GM18505 (cell line): Measurements from ENCODE around the gene ZFP92.

Experiments used
- ATAC-seq: cut with Tn5 transposase; IDR thresholded peaks from one replicate; pipeline ENCODE4 v1.9.1; 2021; ENCODE audit not compliant: unreplicated experiment
- POLR2A ChIP-seq: IDR thresholded peaks from 4 replicates; pipeline ENCODE4 v1.6.1; 2011; ENCODE audit warnings: borderline replicate concordance; ENCODE audit not compliant: insufficient read depth, insufficient read length; ENCODE audit errors: extremely low read depth

Gene ZFP92

DNA sequence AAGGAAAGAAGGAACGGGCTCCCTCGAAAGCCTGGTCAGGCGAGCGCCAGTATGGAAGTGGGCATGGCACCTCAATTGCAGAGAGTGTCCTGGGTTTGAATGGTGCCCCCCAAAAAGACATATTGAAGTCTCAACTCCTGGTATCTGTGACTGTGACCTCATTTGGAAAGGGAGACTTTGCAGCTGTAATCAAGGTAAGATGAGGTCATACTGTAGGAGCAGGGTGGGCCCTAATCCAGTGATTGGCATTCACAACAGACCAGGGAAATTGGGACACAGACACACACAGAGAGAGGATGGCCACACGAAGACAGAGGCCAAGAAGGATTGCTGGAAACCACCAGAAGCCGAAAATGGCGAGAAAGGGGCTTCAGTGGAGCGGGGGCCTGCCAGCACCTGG lies 6.4 kb downstream of the ZFP92 start:
- ATAC-seq = no peak
- no peak for TF ChIP-seq POLR2A

DNA sequence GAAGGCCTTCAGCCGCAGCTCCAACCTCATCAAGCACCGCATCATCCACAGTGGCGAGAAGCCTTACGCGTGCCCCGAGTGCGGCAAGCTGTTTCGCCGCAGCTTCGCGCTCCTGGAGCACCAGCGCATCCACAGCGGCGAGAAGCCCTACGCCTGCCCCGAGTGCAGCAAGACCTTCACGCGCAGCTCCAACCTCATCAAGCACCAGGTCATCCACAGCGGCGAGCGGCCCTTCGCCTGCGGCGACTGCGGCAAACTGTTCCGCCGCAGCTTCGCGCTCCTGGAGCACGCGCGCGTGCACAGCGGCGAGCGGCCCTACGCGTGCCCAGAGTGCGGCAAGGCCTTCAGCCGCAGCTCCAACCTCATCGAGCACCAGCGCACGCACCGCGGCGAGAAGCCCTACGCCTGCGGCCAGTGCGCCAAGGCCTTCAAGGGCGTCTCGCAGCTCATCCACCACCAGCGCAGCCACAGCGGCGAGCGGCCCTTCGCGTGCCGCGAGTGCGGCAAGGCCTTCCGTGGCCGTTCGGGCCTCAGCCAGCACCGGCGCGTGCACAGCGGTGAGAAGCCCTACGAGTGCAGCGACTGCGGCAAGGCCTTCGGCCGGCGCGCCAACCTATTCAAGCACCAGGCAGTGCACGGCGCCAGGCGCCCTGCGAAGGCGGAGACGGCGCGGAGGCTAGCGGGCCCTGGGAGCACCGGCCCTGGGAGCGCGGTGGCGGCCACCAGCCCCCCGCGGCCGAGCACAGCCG lies 9.8 kb downstream of the ZFP92 start:
- ATAC-seq = no peak
- no peak for TF ChIP-seq POLR2A

DNA sequence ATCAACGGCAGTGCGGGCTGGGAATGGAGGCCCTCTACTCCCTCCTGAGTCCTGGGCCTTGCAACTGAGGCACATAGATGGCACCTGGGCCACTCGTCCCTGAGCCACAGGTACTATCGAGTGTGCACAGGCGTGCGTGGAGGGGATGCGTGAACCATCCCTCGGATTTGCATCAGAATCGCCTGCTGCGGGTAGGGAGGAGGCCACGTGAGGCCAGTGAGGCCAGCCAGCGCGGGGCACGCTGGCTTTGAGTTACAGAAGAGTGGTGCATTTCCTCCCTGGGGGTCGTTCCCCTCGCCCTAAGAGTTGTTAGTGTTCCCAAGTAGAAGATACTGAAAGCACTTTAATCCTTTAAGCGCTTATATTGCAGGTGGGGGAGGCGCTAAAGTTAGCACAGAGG lies 10.6 kb downstream of the ZFP92 start:
- ATAC-seq = no peak
- no peak for TF ChIP-seq POLR2A

DNA sequence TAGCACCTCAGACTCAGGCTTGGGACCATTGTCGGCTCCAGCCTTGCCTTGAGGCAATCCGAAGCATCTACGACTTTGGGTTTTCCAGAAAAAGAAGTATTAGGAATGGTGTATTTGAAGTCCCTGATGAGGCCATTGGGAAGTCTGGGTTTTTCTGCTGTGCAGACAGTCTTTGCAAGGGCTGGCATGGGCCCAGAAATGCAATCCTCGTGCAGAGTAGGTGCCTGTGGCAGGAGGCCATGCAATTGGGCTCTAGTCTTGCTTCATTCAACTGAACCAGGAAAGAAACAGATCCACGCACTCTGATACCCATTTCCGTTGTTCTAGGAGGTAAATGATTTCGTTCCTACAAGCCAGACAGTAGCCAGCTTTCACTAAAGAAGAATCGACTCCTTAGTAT lies 12.4 kb downstream of the ZFP92 start:
- no peak for TF ChIP-seq POLR2A

DNA sequence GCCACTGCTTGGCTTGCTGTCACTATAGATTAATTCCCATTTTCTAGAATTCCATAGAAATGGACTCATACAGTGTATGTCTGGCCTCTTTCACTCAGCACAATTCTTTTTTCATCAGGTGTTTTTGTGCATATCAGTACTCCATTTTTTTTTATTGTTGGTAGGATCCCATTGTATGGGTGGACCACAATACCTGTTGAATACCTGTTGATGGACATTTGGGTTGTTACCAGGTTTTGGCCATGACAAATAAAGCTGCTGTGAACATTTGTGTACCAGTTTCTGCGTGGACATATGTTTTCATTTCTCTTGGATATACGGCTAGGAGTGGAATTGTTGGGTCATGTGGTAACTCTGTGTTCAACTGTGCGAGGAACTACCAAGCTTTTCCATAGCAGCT lies 14.9 kb downstream of the ZFP92 start:
- TF ChIP-seq POLR2A = no peak
- ATAC-seq = no peak

More for the DNA sequence above, 12.4 kb downstream of the ZFP92 start:
- ATAC-seq = no peak

DNA sequence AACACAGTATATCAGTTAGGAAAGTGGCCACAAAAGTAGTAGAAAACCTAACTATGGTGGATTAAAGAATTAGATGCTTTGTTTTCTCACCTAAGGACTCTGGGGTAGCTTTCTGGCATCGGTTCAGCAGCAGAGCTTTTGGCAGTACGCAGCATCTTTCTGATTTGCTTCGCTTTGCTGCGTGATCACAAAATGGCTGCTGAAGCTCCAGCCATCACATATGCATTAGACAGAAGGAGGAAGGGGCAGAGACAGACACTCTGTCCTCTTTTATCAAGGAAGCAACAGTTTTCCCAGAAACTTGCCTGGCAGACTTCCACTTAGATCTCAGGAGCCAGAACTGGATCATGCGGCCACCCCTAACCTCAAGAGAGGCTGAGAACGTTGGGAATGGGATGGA lies 19.5 kb downstream of the ZFP92 start:
- no peak for TF ChIP-seq POLR2A
- no peak for ATAC-seq

DNA sequence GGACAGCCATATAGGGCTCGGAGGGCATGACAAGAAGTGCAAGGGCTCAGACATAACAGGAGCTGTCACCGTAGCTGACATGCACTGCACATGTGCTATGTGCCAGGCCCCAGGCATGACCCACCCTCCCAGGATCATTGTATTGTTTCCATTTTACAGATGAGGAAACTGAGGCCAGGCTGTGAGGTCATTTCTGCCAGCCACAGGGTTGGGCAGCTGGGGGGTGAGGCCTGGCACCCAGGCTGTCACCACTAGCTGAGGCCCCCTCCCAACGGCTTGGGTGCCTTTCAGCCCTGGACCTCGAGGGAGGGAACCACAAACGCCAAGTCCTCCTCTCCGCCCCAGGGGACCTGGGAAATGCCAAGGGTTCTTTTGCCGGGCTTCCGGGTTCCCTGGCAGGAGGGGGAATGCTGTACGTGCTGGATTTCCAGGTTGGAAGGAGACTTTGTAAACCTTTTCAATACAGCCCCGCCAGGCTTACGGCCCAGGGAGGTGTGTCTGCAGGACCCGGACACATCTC lies 21.9 kb downstream of the ZFP92 start:
- TF ChIP-seq POLR2A = no peak
- ATAC-seq = no peak

DNA sequence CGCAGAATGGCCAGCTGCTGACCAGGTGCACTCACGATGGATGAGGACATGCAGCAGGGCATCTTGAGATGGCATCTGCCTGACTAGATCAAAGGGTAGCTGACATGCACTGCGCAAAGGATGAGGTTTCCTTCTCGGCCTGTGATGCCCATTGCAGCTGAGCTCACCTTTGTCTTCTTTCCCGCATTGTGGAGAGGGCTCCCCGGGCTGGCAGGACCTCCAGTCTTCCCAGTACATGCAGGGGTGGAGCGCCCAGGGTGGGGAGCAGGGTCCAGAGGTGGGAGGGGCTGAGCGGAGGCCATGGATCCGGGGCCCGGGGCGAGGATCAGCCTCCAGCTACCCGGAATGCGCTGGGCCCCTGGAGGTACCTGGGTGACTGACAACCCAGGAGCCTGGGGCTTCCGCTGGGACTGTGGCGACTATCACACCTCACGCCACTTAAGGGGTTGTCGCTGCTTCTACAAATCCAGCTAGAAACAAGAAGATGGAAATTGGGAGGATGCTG lies 22.6 kb downstream of the ZFP92 start:
- ATAC-seq = no peak
- no peak for TF ChIP-seq POLR2A

DNA sequence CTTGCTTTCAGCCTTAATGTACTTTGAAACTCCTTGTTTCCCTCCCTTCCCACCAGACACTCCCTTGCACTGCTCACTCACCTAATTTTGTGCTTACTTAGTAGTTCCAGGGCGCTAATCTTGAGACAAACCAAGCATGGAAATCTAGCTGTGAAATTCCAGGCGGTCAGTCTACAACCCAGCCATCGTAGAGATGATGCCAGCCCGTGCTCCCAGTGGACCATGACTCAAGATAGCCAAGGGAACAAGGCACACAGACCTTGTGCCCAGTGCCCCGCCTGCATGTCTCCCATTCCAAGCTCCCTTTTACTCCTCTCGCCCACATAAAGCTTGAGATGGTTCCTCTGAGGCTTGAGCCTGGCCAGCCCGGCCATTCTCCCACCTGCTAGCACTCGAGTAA lies 23.5 kb downstream of the ZFP92 start:
- no peak for ATAC-seq

DNA sequence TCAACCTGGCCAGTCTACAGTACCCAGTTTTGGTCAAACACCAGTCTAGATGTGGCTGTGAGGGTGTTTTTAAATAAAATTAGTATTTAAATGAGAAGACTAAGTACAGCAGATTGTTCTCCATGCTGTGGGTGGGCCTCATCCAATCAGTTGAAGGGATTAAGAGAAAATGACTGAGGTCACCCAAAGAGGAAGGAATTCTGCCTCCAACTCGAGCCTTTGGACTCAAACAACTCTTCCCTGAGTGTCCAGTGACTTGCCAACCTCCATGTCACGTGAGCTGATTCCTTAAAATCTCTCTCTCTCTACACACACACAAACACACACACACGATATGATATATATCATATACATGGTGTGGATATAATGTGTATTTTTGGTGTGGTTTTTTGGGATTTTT lies 24.6 kb downstream of the ZFP92 start:
- no peak for ATAC-seq

More for the DNA sequence above, 23.5 kb downstream of the ZFP92 start:
- no peak for TF ChIP-seq POLR2A

DNA sequence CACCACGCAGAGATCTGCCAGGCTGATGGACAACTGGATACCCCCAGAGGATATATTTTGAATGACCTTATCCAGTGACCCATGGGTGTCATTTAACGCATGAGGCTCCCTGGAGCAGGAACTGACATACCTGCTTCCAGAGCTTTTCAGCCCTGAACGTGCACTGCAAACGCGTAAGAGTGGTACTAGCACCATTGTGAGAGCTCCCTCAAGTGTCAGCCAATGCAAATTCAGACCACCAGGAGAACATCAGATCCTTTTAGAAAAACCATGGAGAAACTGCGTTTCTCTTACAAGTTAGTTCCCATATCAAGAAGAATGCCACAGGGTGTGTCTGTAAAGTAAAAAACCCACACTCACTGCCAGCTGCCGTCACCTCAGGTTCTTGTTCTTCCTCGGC lies 27.3 kb downstream of the ZFP92 start:
- TF ChIP-seq POLR2A = no peak
- ATAC-seq = no peak

More for the DNA sequence above, 24.6 kb downstream of the ZFP92 start:
- TF ChIP-seq POLR2A = no peak

DNA sequence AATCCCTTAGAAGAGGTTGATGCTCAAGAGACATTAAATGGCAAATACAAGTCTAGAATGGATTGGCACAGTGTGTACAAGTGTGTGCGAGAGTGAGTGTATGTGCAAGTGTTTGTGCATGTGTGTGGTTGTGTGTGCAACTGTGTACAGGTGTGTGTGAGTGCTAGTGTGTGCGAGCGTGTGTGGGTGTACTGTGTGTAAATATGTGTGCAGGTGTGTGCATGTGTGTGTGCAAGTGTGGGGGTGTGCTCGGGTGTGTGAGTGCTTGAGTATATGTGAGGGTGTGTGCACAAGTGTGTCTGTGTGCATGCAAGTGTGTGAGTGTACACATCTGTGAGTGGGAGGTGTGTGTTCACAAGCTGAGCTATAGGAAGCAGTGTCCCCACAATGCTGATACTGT lies 28.7 kb downstream of the ZFP92 start:
- ATAC-seq = no peak
- no peak for TF ChIP-seq POLR2A

DNA sequence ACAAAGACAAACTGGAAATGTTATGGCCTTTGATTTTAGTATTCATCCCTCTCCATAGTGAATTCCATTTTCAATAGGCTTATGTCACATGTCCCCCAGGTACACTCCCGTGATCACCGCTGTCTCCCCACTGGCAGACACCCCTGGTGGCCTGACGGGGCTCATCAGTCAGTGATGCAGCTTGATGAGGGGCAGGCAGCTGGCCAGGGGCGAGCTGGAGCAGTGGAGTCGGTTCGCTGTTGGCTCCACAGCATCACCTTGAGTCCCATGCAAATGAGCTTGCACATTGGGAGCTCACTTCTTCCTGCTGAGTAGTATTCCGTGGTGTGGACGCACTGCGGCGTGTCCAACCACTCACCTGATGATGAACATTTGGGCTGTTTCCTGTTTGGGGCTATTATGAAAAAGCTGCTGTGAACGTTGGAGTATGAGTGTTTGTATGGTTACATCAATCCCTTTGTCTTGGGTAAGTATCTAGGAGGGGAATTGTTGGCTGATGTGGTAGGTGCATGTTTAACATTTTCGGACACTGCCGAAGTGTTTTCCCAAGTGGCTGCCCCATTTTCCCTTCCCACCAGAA lies 29.4 kb downstream of the ZFP92 start:
- TF ChIP-seq POLR2A = no peak
- ATAC-seq = no peak

DNA sequence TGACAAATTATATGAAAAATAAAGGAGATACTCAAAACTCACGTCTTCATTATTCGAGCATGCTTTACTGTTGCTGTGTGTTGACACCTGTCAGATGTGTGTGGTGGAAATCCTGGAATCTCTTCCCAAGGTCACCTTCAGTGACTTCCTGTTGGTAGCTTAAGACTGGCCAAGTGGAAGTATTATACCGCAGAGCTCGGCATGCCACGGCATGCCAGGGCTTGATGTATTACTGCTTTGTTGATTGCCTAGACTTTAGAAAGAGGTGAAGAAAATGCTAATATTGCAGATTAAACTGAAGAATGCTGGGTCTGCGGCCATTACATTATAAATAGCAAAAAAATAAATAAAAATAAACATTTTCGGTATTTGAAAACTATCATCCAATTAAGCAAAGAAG lies 30.0 kb downstream of the ZFP92 start:
- ATAC-seq = no peak
- no peak for TF ChIP-seq POLR2A
